Left ventricle myocardium inferior (tissue), 1 donor: ENCODE measurements around the gene TIGD6. TPM values are rescaled to one million over a fixed set of nuclear protein-coding genes. Genes with fewer than 3 reads are reported as not detected.

ENCODE experiments used
- DNase-seq: peaks from one replicate; pipeline ENCODE4 v3.0.0-alpha.2; 2020
- H3K27ac ChIP-seq: fragments of 200-600 bp; replicated peaks from 2 replicates; pipeline ENCODE4 v1.8.0; 2021
- H3K27me3 ChIP-seq: fragments of 200-600 bp; 2 replicates; pipeline ENCODE4 v1.8.0; 2021; ENCODE audit warnings: low read depth
- H3K36me3 ChIP-seq: fragments of 200-600 bp; 2 replicates; pipeline ENCODE4 v1.8.0; 2021
- H3K4me1 ChIP-seq: fragments of 200-600 bp; 2 replicates; pipeline ENCODE4 v1.8.0; 2021
- H3K4me3 ChIP-seq: fragments of 200-600 bp; 2 replicates; pipeline ENCODE4 v1.8.0; 2021; ENCODE audit warnings: mild to moderate bottlenecking, moderate library complexity
- H3K9me3 ChIP-seq: fragments of 200-600 bp; replicated peaks from 2 replicates; pipeline ENCODE4 v1.8.0; 2021
- CTCF ChIP-seq: fragments of 200-600 bp; IDR thresholded peaks from 2 replicates; pipeline ENCODE4 v1.8.0; 2021; ENCODE audit warnings: antibody characterized with exemption, mild to moderate bottlenecking, borderline replicate concordance
- intact Hi-C: fragments of 100-400 bp; cut with micrococcal nuclease; formaldehyde crosslinking; loops from one replicate; pipeline ENCODE4 v1.11.0; 2022
- total RNA-seq: library from RNA; stranded (reverse); fragmentation: NEBNext Ultra II Directional; extraction: Animal tissue kit (Norgen Biotek cat#: 25700); gene quantifications from one replicate; pipeline ENCODE4 v1.2.1, GENCODE V29; 2021
- donor health status: DM: no; HTN: yes; CAD: no; lungs with severe emphysema.

TIGD6 gene
- total RNA-seq, 1 donor from 2014 or later: 2.8 TPM

GRCh38 chr5:149956685-149957084 lies 43.8 kb downstream of the TIGD6 start:
- H3K27ac ChIP-seq: no peak overlapping the region
- DNase-seq: no peak
- H3K4me1 ChIP-seq: peaks cover 20% of the 10 kb centered on the region
- H3K36me3 ChIP-seq: no peaks in the 10 kb centered on the region
- intact Hi-C loops: no loop called here
- no peak for TF ChIP-seq CTCF
- H3K9me3 ChIP-seq: no peaks in the 10 kb centered on the region
- H3K27me3 ChIP-seq: no peaks in the 10 kb centered on the region
- H3K4me3 ChIP-seq: no peak overlapping the region

- no peaks in the 10 kb centered on the region for H3K36me3 ChIP-seq
- intact Hi-C loops: no loop called here
- H3K4me3 ChIP-seq: no peak overlapping the region
- DNase-seq: no peak
- H3K4me1 ChIP-seq: peaks cover 4% of the 10 kb centered on the region
- no peak for TF ChIP-seq CTCF
- H3K9me3 ChIP-seq: no peaks in the 10 kb centered on the region
- no peaks in the 10 kb centered on the region for H3K27me3 ChIP-seq
- no peak overlapping the region for H3K27ac ChIP-seq
Measured at GRCh38 chr5:149954798-149955197, 45.7 kb downstream of the TIGD6 start.

GRCh38 chr5:149953436-149954121 lies 46.9 kb downstream of the TIGD6 start:
- Histone ChIP-seq H3K27me3 (no peaks in the 10 kb centered on the region), H3K9me3 (no peaks in the 10 kb centered on the region), H3K27ac (no peak overlapping the region), H3K4me1 (no peaks in the 10 kb centered on the region), H3K4me3 (no peak overlapping the region), H3K36me3 (no peaks in the 10 kb centered on the region)
- TF ChIP-seq CTCF: no peak
- intact Hi-C loops: no loop called here
- DNase-seq: no peak

GRCh38 chr5:149951138-149951749 lies 49.2 kb downstream of the TIGD6 start:
- Histone ChIP-seq H3K27me3 (no peaks in the 10 kb centered on the region), H3K36me3 (no peaks in the 10 kb centered on the region), H3K4me3 (no peak overlapping the region), H3K27ac (no peak overlapping the region), H3K9me3 (no peaks in the 10 kb centered on the region), H3K4me1 (no peaks in the 10 kb centered on the region)
- TF ChIP-seq CTCF: no peak
- no peak for DNase-seq
- intact Hi-C loops: no loop called here

GRCh38 chr5:149948993-149949392 lies 51.5 kb downstream of the TIGD6 start:
- no peak overlapping the region for H3K4me3 ChIP-seq
- H3K9me3 ChIP-seq: no peaks in the 10 kb centered on the region
- H3K27ac ChIP-seq: no peak overlapping the region
- no peaks in the 10 kb centered on the region for H3K27me3 ChIP-seq
- no peaks in the 10 kb centered on the region for H3K4me1 ChIP-seq
- intact Hi-C loops: no loop called here
- no peak for DNase-seq
- no peaks in the 10 kb centered on the region for H3K36me3 ChIP-seq
- no peak for TF ChIP-seq CTCF
